Esophagus squamous epithelium (tissue), 5 donors: Measurements from ENCODE around the gene RTL1. TPM values are rescaled to one million over a fixed set of nuclear protein-coding genes. Genes with fewer than 3 reads are reported as not detected.

Experiments
- DNase-seq: peaks from one replicate; lab custom pipeline; 2025; lab: John Stamatoyannopoulos, UW
- H3K27ac ChIP-seq, 4 donors: fragments of 200-600 bp; sonication (generic); one replicate each; pipeline ENCODE4 v1.5.1; 2016 to 2019; ENCODE audit warnings: mild to moderate bottlenecking in 1 of 4
- H3K27me3 ChIP-seq, 4 donors: fragments of 200-600 bp; sonication (generic); 1 replicate in 3 of 4; 2 replicates in 1 of 4; pipeline versions ENCODE4 v1.5.1 to v1.6.0; 2017 to 2021; ENCODE audit warnings: antibody characterized with exemption in 1 of 4
- H3K36me3 ChIP-seq, 3 donors: fragments of 200-600 bp; sonication (generic); one replicate each; pipeline ENCODE4 v1.5.1; 2016 to 2019
- H3K4me1 ChIP-seq, 3 donors: fragments of 200-600 bp; sonication (generic); one replicate each; pipeline ENCODE4 v1.5.1; 2017 to 2019
- H3K4me3 ChIP-seq, 4 donors: fragments of 200-600 bp; sonication (generic); 1 replicate in 3 of 4; 2 replicates in 1 of 4; pipeline ENCODE4 v1.5.1; 2016 to 2019; ENCODE audit warnings: mild to moderate bottlenecking in 2 of 4, moderate library complexity in 1 of 4
- H3K9me3 ChIP-seq, 3 donors: fragments of 200-600 bp; sonication (generic); one replicate each; pipeline ENCODE4 v1.5.1; 2016 to 2019
- POLR2A ChIP-seq, 4 donors: fragments of 450-650 bp; IDR thresholded peaks; one replicate each; pipeline ENCODE4 v1.6.1; 2017; ENCODE audit warnings: antibody characterized with exemption in 4 of 4, mild to moderate bottlenecking in 4 of 4, moderate library complexity in 3 of 4
- WGBS, 2 donors: methylation state at CpG; one replicate each; pipeline ENCODE4 v1.1.5; 2018; 5-methylcytosine and 5-hydroxymethylcytosine counted together
- intact Hi-C: fragments of 100-400 bp; cut with DNase I; formaldehyde crosslinking; loops from one replicate; pipeline ENCODE4 v1.15.0; 2022
- total RNA-seq, 4 donors: library from RNA; depleted of rRNA; stranded (reverse); fragments of >200 nt; gene quantifications; one replicate each; pipeline ENCODE4 v1.1.0, GENCODE V29; 2016
- TF ChIP-seq, protein P1 (sequence below), 6 experiments: fragments of 450-650 bp in 4 of 6; fragments of 200-600 bp in 2 of 6; sonication (generic) in 2 of 6; IDR thresholded peaks; one replicate each; pipeline ENCODE4 v1.5.1; 2016 to 2019; ENCODE audit warnings: antibody characterized with exemption in 6 of 6, mild to moderate bottlenecking in 4 of 6, moderate library complexity in 4 of 6
- donor health status: DM: yes; HTN: yes; CAD: no.

RTL1 gene
- total RNA-seq, 4 donors from 2014 or later: not detected

DNA sequence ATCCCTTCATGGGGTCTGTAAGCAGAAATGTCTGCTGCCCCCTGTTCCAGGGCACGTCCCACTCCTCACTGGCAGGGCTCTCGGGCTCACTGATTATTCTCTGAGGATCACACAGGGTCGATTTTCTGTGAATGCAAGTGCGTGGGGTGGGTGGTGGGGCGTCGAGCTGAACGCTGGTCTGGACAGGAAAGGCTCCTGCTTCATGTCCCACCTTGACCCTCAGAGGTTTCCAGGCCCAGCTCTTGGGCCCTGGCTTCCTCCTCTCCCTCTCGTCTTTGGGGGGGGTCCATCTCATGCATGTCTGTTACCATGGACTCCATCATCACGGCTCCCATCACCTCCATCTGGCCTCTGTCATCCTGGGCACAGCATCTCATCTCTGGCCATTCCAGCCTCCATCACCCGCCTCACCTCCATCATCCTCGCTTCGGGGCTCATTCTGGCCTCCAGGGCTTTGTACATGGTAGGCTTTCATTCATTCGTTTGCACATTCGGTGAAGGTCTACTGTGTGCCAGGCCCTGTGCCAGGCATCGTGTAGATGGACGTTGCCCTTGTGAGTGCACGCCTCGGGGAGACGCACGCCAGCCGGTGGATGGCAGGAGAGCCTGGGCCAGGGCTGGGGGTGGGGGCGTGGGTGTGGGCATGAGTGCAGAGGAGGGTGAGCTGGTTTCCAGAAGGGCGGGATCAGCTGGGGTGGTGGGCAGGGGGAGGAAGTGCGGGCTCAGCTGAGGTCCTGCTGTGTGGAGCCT lies 34.7 kb downstream of the RTL1 start:
- no peaks in the 10 kb centered on the region for H3K27me3 ChIP-seq
- H3K36me3 ChIP-seq: no peaks in the 10 kb centered on the region
- H3K4me1 ChIP-seq: no peaks in the 10 kb centered on the region
- TF ChIP-seq, protein P1, sequence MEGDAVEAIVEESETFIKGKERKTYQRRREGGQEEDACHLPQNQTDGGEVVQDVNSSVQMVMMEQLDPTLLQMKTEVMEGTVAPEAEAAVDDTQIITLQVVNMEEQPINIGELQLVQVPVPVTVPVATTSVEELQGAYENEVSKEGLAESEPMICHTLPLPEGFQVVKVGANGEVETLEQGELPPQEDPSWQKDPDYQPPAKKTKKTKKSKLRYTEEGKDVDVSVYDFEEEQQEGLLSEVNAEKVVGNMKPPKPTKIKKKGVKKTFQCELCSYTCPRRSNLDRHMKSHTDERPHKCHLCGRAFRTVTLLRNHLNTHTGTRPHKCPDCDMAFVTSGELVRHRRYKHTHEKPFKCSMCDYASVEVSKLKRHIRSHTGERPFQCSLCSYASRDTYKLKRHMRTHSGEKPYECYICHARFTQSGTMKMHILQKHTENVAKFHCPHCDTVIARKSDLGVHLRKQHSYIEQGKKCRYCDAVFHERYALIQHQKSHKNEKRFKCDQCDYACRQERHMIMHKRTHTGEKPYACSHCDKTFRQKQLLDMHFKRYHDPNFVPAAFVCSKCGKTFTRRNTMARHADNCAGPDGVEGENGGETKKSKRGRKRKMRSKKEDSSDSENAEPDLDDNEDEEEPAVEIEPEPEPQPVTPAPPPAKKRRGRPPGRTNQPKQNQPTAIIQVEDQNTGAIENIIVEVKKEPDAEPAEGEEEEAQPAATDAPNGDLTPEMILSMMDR (IDR thresholded peaks at IDR 0.05): no peak
- TF ChIP-seq POLR2A (IDR thresholded peaks at IDR 0.05): no peak
- intact Hi-C loops: no loop called here
- no peak overlapping the region for H3K27ac ChIP-seq
- 82 to 83% methylated on average over 9 to 15 of the region's 24 CpGs for WGBS, 2 donors
- no peak overlapping the region for H3K4me3 ChIP-seq
- no peak for DNase-seq
- H3K9me3 ChIP-seq: no peaks in the 10 kb centered on the region

- WGBS, 2 donors: 79 to 92% methylated on average over 2 to 13 of the region's 13 CpGs
- DNase-seq: no peak
- H3K4me1 ChIP-seq: no peaks in the 10 kb centered on the region
- no peaks in the 10 kb centered on the region for H3K36me3 ChIP-seq
- no peaks in the 10 kb centered on the region for H3K9me3 ChIP-seq
- TF ChIP-seq, protein P1 (IDR thresholded peaks at IDR 0.05): no peak
- no peak for TF ChIP-seq POLR2A (IDR thresholded peaks at IDR 0.05)
- no peak overlapping the region for H3K27ac ChIP-seq
- H3K4me3 ChIP-seq: no peak overlapping the region
- no peaks in the 10 kb centered on the region for H3K27me3 ChIP-seq
- intact Hi-C loops: no loop called here
Measured at GRCh38 chr14:100867631-100868315, 35.7 kb downstream of the RTL1 start.

DNA sequence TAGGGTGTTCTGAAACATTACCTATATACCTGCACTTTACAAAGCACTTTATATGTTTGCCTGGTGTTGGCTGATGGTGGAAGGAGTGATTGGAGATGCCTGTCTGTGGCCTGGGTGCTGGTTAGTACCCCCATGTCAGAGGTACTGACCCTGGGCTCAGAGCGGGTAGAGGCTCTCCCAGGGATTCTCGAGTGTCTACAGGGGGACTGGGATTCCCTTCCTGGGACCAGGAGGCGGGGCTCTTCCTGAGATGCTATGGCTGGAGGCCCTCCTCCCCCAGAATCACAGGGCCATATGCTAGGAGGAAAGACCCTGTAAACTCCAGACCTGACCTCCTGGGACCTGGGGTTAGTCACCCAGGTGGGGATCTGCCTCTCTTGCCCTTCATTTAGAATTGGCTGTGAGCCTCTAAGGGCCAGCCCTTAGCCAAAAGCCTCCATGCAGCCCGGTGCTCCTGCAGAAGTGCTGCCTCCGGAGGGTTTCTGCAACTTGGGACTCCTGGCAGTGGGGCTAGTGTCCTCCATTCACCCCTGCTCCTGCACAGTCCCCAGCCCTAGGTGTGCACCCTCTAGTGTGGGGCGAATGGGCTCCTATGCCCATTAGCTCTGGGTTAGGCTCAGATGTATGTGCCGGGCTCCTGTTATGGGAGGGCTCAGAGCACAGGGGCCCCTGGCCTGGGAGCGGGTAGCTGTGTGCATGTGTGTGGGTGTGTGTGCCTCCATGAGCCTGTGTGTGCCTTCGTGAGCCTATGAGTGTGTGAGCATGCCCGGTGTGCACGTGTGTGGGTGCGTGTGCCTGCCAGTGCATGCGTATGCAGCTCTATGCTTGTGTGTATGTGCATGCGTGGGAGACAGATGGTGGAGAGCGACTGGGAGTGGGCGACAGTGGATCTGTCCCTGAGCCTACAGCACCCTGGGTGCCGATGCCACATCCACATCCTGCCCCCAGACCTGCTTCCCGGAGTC lies 36.6 kb downstream of the RTL1 start:
- no peaks in the 10 kb centered on the region for H3K36me3 ChIP-seq
- no peak for DNase-seq

GRCh38 chr14:100865682-100866591 lies 37.6 kb downstream of the RTL1 start:
- WGBS, 2 donors: 77 to 81% methylated on average over 6 to 16 of the region's 22 CpGs
- TF ChIP-seq, protein P1 (IDR thresholded peaks at IDR 0.05): no peak
- no peak for TF ChIP-seq POLR2A (IDR thresholded peaks at IDR 0.05)
- Histone ChIP-seq H3K27me3 (no peaks in the 10 kb centered on the region), H3K4me1 (no peaks in the 10 kb centered on the region), H3K4me3 (no peak overlapping the region), H3K36me3 (no peaks in the 10 kb centered on the region), H3K27ac (no peak overlapping the region), H3K9me3 (no peaks in the 10 kb centered on the region)
- no peak for DNase-seq
- intact Hi-C loops: no loop called here

More for the DNA sequence above, 36.6 kb downstream of the RTL1 start:
- Histone ChIP-seq H3K27me3 (no peaks in the 10 kb centered on the region), H3K9me3 (no peaks in the 10 kb centered on the region), H3K27ac (no peak overlapping the region), H3K4me1 (no peaks in the 10 kb centered on the region), H3K4me3 (no peak overlapping the region)
- TF ChIP-seq, protein P1 (IDR thresholded peaks at IDR 0.05): no peak
- TF ChIP-seq POLR2A (IDR thresholded peaks at IDR 0.05): no peak
- intact Hi-C loops: no loop called here
- 72 to 83% methylated on average over 8 to 10 of the region's 18 CpGs for WGBS, 2 donors
